PC-3 (cell line): ENCODE results near the gene YPEL3. TPM values are rescaled to one million over a fixed set of nuclear protein-coding genes. Genes with fewer than 3 reads are reported as not detected.

Source experiments
- ATAC-seq: fragments of 200-7000 bp; cut with Tn5 transposase; 2 replicates; pipeline ENCODE4 v1.9.1; 2020; ENCODE audit warnings: mild to moderate bottlenecking, moderate library complexity
- Bru-seq: library from RNA; stranded (reverse); fragments of 400-500 nt; gene quantifications from one replicate; lab custom pipeline; 2021; lab: Mats Ljungman, UMichigan
- BruChase-seq, 2 experiments: library from RNA; stranded (reverse); fragments of 400-500 nt; gene quantifications; one replicate each; lab custom pipeline; 2021; lab: Mats Ljungman, UMichigan
- BruUV-seq: library from RNA; stranded (reverse); fragments of 400-500 nt; replicated peaks from 2 replicates; lab custom pipeline; 2021; lab: Mats Ljungman, UMichigan
- CTCF ChIA-PET: fragments of 300-600 bp; sonication (Branson Sonifier 250); formaldehyde crosslinking; loops from one replicate; lab custom pipeline; 2022; ENCODE audit warnings: antibody characterized with exemption; lab: Charles Lee
- POLR2A ChIA-PET: fragments of 300-600 bp; sonication (Branson Sonifier 250); formaldehyde crosslinking; loops from one replicate; lab custom pipeline; 2022; ENCODE audit warnings: antibody characterized with exemption; ENCODE audit not compliant: unreplicated experiment; lab: Charles Lee
- DNase-seq: peaks from one replicate; pipeline ENCODE4 v3.0.0-alpha.2; 2015
- H2AFZ ChIP-seq: fragments of 300-600 bp; sonication (generic); 2 replicates; pipeline ENCODE4 v1.6.0; 2016; ENCODE audit warnings: antibody characterized with exemption, low read length
- H3F3A ChIP-seq: fragments of 300-600 bp; sonication (generic); one replicate; pipeline ENCODE4 v1.6.0; 2017; ENCODE audit warnings: antibody characterized with exemption, low read length, control low read depth, mild to moderate bottlenecking; ENCODE audit not compliant: unreplicated experiment
- H3K27ac ChIP-seq: fragments of 300-600 bp; sonication (generic); 2 replicates; pipeline ENCODE4 v1.5.1; 2016; ENCODE audit warnings: mild to moderate bottlenecking, low read length
- H3K27me3 ChIP-seq: fragments of 300-600 bp; sonication (generic); 2 replicates; pipeline ENCODE4 v1.6.1; 2016; ENCODE audit warnings: low read length, mixed read lengths
- H3K36me3 ChIP-seq: fragments of 300-600 bp; sonication (generic); 2 replicates; pipeline ENCODE4 v1.6.1; 2016; ENCODE audit warnings: low read depth, mixed run types, low read length, mixed read lengths
- H3K4me1 ChIP-seq: fragments of 300-600 bp; sonication (generic); 2 replicates; pipeline ENCODE4 v1.5.1; 2016; ENCODE audit warnings: low read length; ENCODE audit not compliant: insufficient read depth
- H3K4me2 ChIP-seq: fragments of 300-600 bp; sonication (generic); 2 replicates; pipeline ENCODE4 v1.6.0; 2016; ENCODE audit warnings: low read length
- H3K4me3 ChIP-seq: fragments of 300-600 bp; sonication (generic); 2 replicates; pipeline ENCODE4 v1.5.1; 2016; ENCODE audit warnings: mild to moderate bottlenecking, low read length, mixed read lengths
- H3K79me2 ChIP-seq: fragments of 300-600 bp; sonication (generic); 2 replicates; pipeline ENCODE4 v1.6.1; 2017; ENCODE audit warnings: low read length, mixed read lengths
- H3K9ac ChIP-seq: fragments of 300-600 bp; sonication (generic); 2 replicates; pipeline ENCODE4 v1.6.0; 2016; ENCODE audit warnings: mild to moderate bottlenecking, low read length
- H3K9me2 ChIP-seq: fragments of 300-600 bp; sonication (generic); replicated peaks from 2 replicates; pipeline ENCODE4 v1.6.1; 2016; ENCODE audit warnings: mixed run types, low read length, mixed read lengths
- H3K9me3 ChIP-seq: fragments of 300-600 bp; sonication (generic); 2 replicates; pipeline ENCODE4 v1.6.1; 2016; ENCODE audit warnings: low read length, mixed read lengths
- H4K20me1 ChIP-seq: fragments of 300-600 bp; sonication (generic); 2 replicates; pipeline ENCODE4 v1.6.1; 2016; ENCODE audit warnings: low read length, mixed read lengths
- EZH2 ChIP-seq: fragments of 300-600 bp; sonication (generic); IDR thresholded peaks from one replicate; pipeline ENCODE4 v1.6.1; 2017; ENCODE audit warnings: antibody characterized with exemption, mild to moderate bottlenecking, low read length; ENCODE audit not compliant: unreplicated experiment
- EZH2phosphoT487 ChIP-seq: fragments of 300-600 bp; sonication (generic); IDR thresholded peaks from 2 replicates; pipeline ENCODE4 v1.6.1; 2018; ENCODE audit warnings: mild to moderate bottlenecking, antibody characterized with exemption, low read length, borderline replicate concordance
- intact Hi-C: fragments of 100-400 bp; cut with micrococcal nuclease; formaldehyde crosslinking; loops from 2 replicates; pipeline ENCODE4 v1.9.0; 2023
- long read RNA-seq: library from polyadenylated mRNA; unstranded; transcript quantifications from one replicate; pipeline ENCODE4 v2.0.0, GENCODE V29; 2021; ENCODE audit not compliant: unreplicated experiment
- total RNA-seq: library from RNA; depleted of rRNA; stranded (reverse); fragments of >200 nt; gene quantifications from 2 replicates; pipeline ENCODE4 v1.2.3, GENCODE V29; 2014; rRNA removed
- TF ChIP-seq, protein P1 (sequence below): fragments of 300-600 bp; sonication (generic); conservative IDR thresholded peaks from 2 replicates; pipeline ENCODE4 v1.5.1; 2017; ENCODE audit warnings: antibody characterized with exemption, low read depth, mild to moderate bottlenecking, low read length

The YPEL3 gene, protein sequence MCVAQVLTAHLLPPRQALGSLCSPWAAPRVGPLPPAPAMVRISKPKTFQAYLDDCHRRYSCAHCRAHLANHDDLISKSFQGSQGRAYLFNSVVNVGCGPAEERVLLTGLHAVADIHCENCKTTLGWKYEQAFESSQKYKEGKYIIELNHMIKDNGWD
- 5.1 and 7.7 TPM in 2 replicates for total RNA-seq
- percentile 54 among the genes with signal in this experiment for Bru-seq, nascent RNA
- BruChase-seq, experiment 1, labeled RNA remaining after a 6-hour chase, result percentile 59 among the genes with signal in this experiment
- BruChase-seq, experiment 2, labeled RNA remaining after a 2-hour chase, result percentile 65 among the genes with signal in this experiment
- long read RNA-seq, transcript YPEL3-202 (4 exons, 1,588 nt), result minor isoform, 11 of 59 reads
- long read RNA-seq, transcript YPEL3-201 (5 exons, 935 nt), result major isoform, 18 of 59 reads
- long read RNA-seq, partial matches to known transcripts, result 3 of 59 reads
- long read RNA-seq, other reads (novel, unspliced or antisense), result 22 of 59 reads

DNA sequence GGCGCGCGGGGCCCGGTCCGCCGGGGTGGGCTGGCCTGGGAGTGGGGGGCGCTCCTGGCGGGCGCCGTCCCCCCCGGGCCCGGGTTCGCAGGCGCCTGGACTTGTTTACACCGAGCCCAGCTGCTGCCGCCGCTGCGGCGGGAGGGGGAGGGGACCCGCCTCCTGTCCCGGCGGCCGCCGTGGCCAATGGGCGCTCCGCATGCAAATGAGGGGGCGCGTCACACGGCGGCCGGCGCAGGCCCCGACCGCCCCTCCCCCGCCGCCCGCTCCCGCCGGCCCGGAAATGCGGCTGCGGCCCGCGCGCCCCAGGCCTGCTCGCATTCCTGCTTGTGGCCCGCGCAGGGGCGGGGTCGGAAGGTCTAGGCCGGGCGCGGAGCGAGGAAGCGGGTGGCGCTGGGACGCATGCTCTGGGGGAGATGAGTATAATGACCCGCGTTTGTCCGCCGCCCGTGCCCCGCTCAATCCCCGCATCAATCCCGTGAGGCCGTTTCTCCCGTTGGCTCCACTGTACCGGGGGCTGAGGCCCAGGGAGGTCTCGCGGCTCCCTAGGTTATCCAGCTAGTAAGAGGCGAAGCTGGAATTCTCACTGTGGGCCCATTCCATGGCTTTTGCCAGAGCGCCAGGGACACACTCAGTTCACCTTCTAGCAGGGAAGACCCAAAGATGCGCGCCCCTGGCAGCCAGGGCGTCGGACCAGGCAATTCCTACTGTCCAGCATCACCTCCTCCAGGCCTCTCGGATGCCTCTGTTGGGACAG lies at the start of gene YPEL3:
TSS of gene YPEL3 (minus strand) at position 109 of the 757 bp plus-strand sequence. CDS start 731 bp downstream, outside the sequence.
- H3K79me2 ChIP-seq, result no peaks in the 10 kb centered on the region
- no peaks in the 10 kb centered on the region for H4K20me1 ChIP-seq
- DNase-seq (peak; percentile 78), ATAC-seq (peak; percentile 60)
- H3K4me3 ChIP-seq, result peak within 1 kb of the TSS; percentile 40
- peak within 1 kb of the TSS; percentile 68 for H3K4me2 ChIP-seq
- H3K9ac ChIP-seq, result no peak within 1 kb of the TSS
- CTCF ChIA-PET, result no interaction called here
- no peaks in the 10 kb centered on the region for H3F3A ChIP-seq
- no peak within 1 kb of the TSS for H3K27ac ChIP-seq
- H3K36me3 ChIP-seq, result no peaks in the 10 kb centered on the region; the same call in 1 of the 2 replicates
- peaks cover 11% of the 10 kb centered on the region for H3K4me1 ChIP-seq
- no peak for TF ChIP-seq EZH2phosphoT487
- no peak for TF ChIP-seq EZH2
- TF ChIP-seq, protein P1, sequence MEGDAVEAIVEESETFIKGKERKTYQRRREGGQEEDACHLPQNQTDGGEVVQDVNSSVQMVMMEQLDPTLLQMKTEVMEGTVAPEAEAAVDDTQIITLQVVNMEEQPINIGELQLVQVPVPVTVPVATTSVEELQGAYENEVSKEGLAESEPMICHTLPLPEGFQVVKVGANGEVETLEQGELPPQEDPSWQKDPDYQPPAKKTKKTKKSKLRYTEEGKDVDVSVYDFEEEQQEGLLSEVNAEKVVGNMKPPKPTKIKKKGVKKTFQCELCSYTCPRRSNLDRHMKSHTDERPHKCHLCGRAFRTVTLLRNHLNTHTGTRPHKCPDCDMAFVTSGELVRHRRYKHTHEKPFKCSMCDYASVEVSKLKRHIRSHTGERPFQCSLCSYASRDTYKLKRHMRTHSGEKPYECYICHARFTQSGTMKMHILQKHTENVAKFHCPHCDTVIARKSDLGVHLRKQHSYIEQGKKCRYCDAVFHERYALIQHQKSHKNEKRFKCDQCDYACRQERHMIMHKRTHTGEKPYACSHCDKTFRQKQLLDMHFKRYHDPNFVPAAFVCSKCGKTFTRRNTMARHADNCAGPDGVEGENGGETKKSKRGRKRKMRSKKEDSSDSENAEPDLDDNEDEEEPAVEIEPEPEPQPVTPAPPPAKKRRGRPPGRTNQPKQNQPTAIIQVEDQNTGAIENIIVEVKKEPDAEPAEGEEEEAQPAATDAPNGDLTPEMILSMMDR, result no peak
- H3K27me3 ChIP-seq, result no peaks in the 10 kb centered on the region
- peaks cover 5% of the 10 kb centered on the region; the same call in 1 of the 2 replicates for H3K9me3 ChIP-seq
- H3K9me2 ChIP-seq, result no peaks in the 10 kb centered on the region
- peak within 1 kb of the TSS; percentile 71; the same call in 1 of the 2 replicates for H2AFZ ChIP-seq
- intact Hi-C loops, result no loop called here
- BruUV-seq, result TSS peak; percentile 78
- POLR2A ChIA-PET, result no interaction called here

DNA sequence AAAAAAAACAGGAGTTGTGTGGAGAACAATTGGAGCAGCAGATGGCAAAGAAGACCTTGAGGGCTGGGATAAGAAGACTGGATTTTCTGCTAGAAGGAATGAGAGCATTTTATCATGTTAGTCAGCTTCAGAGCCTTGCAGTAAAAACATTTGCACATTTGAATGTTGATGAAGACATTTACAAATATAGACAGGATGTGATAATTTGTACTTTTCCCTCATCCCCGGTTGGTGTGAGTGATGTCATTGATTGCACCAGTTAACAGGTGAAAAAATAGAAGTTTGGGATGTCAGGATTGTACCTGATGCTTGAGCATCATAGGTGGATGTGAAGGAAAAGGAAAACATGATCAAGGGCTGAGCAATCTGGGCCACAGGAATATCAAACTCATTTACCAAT lies 49.6 kb upstream of the YPEL3 start:
- H3K9ac ChIP-seq, result no peak overlapping the region
- no TSS peak for BruUV-seq
- DNase-seq (no peak), ATAC-seq (no peak)
- H3K4me3 ChIP-seq, result no peak overlapping the region
- H3K9me2 ChIP-seq, result no peaks in the 10 kb centered on the region
- H3K27ac ChIP-seq, result no peak overlapping the region
- H2AFZ ChIP-seq, result no peak overlapping the region
- no peaks in the 10 kb centered on the region for H3K36me3 ChIP-seq
- TF ChIP-seq, protein P1, result no peak
- TF ChIP-seq EZH2 (no peak), EZH2phosphoT487 (no peak)
- intact Hi-C loops, result no loop called here
- H3K9me3 ChIP-seq, result no peaks in the 10 kb centered on the region
- CTCF ChIA-PET, result no interaction called here
- no peaks in the 10 kb centered on the region for H3K79me2 ChIP-seq
- H3K4me1 ChIP-seq, result no peaks in the 10 kb centered on the region
- no peaks in the 10 kb centered on the region for H4K20me1 ChIP-seq
- POLR2A ChIA-PET, result no interaction called here
- no peaks in the 10 kb centered on the region for H3F3A ChIP-seq
- H3K4me2 ChIP-seq, result no peak overlapping the region
- no peaks in the 10 kb centered on the region for H3K27me3 ChIP-seq
